Astrocyte (in vitro differentiated cells and primary cell): Measurements from ENCODE around the gene MUS81. TPM values are rescaled to one million over a fixed set of nuclear protein-coding genes. Genes with fewer than 3 reads are reported as not detected.
A peak's percentile ranks its signal among the peaks of the same experiment; 100 is the strongest.

Source experiments
- DNase-seq: peaks from one replicate; pipeline ENCODE4 v3.0.0-alpha.2; 2010; ENCODE audit warnings: low read depth
- FAIRE-seq: peaks from 2 replicates; lab custom pipeline; 2011; peaks lifted over from hg19 to GRCh38; lab: Jason Lieb, UNC
- H2AFZ ChIP-seq: 2 replicates; pipeline ENCODE4 v1.6.0; 2012; ENCODE audit warnings: low read depth, low read length, inconsistent platforms
- H3K27ac ChIP-seq: 2 replicates; pipeline ENCODE4 v1.5.1; 2011; ENCODE audit warnings: low read depth, low read length, inconsistent platforms
- H3K27me3 ChIP-seq: 2 replicates; pipeline ENCODE4 v1.6.0; 2011; ENCODE audit warnings: low read length, inconsistent platforms; ENCODE audit not compliant: insufficient read depth
- H3K36me3 ChIP-seq: 2 replicates; pipeline ENCODE4 v1.5.1; 2011; ENCODE audit warnings: low read length, inconsistent platforms; ENCODE audit not compliant: insufficient read depth
- H3K4me1 ChIP-seq: 2 replicates; pipeline ENCODE4 v1.5.1; 2011; ENCODE audit warnings: low read length, inconsistent platforms; ENCODE audit not compliant: insufficient read depth
- H3K4me2 ChIP-seq: 2 replicates; pipeline ENCODE4 v1.6.0; 2012; ENCODE audit warnings: low read length, inconsistent platforms
- H3K4me3 ChIP-seq: 2 replicates; pipeline ENCODE4 v1.5.1; 2011; ENCODE audit warnings: low read depth, mild to moderate bottlenecking, low read length, inconsistent platforms; ENCODE audit not compliant: insufficient read depth
- H3K79me2 ChIP-seq: 2 replicates; pipeline ENCODE4 v1.6.0; 2012; ENCODE audit warnings: mild to moderate bottlenecking, low read length, inconsistent platforms; ENCODE audit not compliant: insufficient read depth
- H3K9ac ChIP-seq: 2 replicates; pipeline ENCODE4 v1.6.0; 2012; ENCODE audit warnings: mild to moderate bottlenecking, low read length, inconsistent platforms
- H3K9me3 ChIP-seq: 2 replicates; pipeline ENCODE4 v1.5.1; 2012; ENCODE audit warnings: low read depth, mild to moderate bottlenecking, low read length, inconsistent platforms; ENCODE audit not compliant: insufficient read depth
- H4K20me1 ChIP-seq: 2 replicates; pipeline ENCODE4 v1.6.0; 2012; ENCODE audit warnings: low read length, inconsistent platforms; ENCODE audit not compliant: insufficient read depth
- H3K27ac Mint-ChIP-seq: one replicate; pipeline ENCODE4 v1.8.0; 2021; ENCODE audit warnings: mild to moderate bottlenecking, mixed read lengths; ENCODE audit not compliant: unreplicated experiment
- H3K27me3 Mint-ChIP-seq: one replicate; pipeline ENCODE4 v1.8.0; 2021; ENCODE audit warnings: low read depth, mixed read lengths; ENCODE audit not compliant: unreplicated experiment
- H3K36me3 Mint-ChIP-seq: one replicate; pipeline ENCODE4 v1.8.0; 2021; ENCODE audit warnings: low read depth, mixed read lengths; ENCODE audit not compliant: unreplicated experiment
- H3K4me1 Mint-ChIP-seq: one replicate; pipeline ENCODE4 v1.8.0; 2021; ENCODE audit warnings: low read depth, mixed read lengths; ENCODE audit not compliant: unreplicated experiment
- H3K4me3 Mint-ChIP-seq: one replicate; pipeline ENCODE4 v1.8.0; 2021; ENCODE audit warnings: mild to moderate bottlenecking, moderate library complexity, mixed read lengths; ENCODE audit not compliant: unreplicated experiment
- H3K9me3 Mint-ChIP-seq: one replicate; pipeline ENCODE4 v1.8.0; 2021; ENCODE audit warnings: mild to moderate bottlenecking, mixed read lengths; ENCODE audit not compliant: unreplicated experiment
- EZH2 ChIP-seq: IDR thresholded peaks from 2 replicates; pipeline ENCODE4 v1.6.1; 2012; ENCODE audit warnings: mild to moderate bottlenecking, low read length, inconsistent platforms; ENCODE audit not compliant: insufficient read depth
- total RNA-seq: library from RNA; stranded (reverse); gene quantifications from 2 replicates; pipeline ENCODE4 v1.2.1, GENCODE V29; 2021
- TF ChIP-seq, protein P1 (sequence below): IDR thresholded peaks from 2 replicates; pipeline ENCODE4 v1.5.1; 2011; ENCODE audit warnings: low read depth, mild to moderate bottlenecking, inconsistent platforms, low read length, moderate library complexity; ENCODE audit not compliant: insufficient read depth

MUS81 gene
- total RNA-seq, 1 donor from 2014 or later: 59.9 TPM

DNA sequence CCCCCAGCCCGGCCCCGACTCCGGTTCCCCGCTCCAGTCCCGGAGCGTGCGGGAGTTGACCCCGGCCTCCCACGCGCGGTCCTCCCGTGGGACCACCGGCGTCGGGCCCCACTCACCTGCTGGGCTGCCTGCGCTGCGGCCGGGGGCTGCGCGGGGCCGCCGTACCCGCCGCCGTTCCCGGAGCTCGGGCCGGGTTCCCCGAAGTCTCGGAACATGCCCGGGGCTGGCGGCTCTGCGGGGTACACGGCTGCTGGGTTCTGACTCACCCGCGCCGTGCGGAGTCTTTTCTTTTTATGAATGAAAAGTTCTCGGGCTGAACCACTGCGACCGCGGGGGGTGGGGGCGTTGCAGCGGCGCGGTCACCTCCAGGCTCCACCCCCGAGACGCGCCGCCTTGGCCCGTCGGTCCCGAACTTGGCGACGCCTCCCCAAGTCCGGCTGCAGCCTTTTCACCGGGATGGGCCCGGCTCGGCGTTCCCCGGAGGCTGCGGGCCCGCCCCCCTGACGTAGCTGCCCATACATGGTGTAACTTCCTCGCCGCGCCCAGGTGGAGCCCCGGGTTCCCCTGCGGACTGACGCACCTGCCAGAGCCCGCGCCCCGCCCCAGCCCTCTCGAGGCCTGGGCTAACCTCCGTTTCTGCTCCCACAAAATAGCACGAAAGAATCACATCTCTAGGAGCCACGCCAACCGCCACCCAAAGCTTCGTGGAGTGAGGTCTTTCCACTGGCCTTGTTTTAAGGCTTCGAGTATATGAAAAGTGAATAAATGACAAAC is 40.1 kb downstream of the MUS81 start, which contains the start of gene FOSL1:
FOSL1 (minus strand) TSS at position 264 of the 774 bp plus-strand sequence; CDS start at position 215, 49 bp downstream.
- H3K4me1 Mint-ChIP-seq: peaks cover 34% of the 10 kb centered on the region
- H2AFZ ChIP-seq: peak within 1 kb of the TSS; percentile 34
- H3K9me3 ChIP-seq: no peaks in the 10 kb centered on the region
- DNase-seq: peak; percentile 92
- TF ChIP-seq, protein P1, sequence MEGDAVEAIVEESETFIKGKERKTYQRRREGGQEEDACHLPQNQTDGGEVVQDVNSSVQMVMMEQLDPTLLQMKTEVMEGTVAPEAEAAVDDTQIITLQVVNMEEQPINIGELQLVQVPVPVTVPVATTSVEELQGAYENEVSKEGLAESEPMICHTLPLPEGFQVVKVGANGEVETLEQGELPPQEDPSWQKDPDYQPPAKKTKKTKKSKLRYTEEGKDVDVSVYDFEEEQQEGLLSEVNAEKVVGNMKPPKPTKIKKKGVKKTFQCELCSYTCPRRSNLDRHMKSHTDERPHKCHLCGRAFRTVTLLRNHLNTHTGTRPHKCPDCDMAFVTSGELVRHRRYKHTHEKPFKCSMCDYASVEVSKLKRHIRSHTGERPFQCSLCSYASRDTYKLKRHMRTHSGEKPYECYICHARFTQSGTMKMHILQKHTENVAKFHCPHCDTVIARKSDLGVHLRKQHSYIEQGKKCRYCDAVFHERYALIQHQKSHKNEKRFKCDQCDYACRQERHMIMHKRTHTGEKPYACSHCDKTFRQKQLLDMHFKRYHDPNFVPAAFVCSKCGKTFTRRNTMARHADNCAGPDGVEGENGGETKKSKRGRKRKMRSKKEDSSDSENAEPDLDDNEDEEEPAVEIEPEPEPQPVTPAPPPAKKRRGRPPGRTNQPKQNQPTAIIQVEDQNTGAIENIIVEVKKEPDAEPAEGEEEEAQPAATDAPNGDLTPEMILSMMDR: no peak
- no peak for TF ChIP-seq EZH2
- peaks cover 42% of the 10 kb centered on the region for H4K20me1 ChIP-seq
- peak within 1 kb of the TSS; percentile 89 for H3K4me2 ChIP-seq
- H3K4me3 Mint-ChIP-seq: peak within 1 kb of the TSS; percentile 86
- peaks cover 17% of the 10 kb centered on the region for H3K36me3 ChIP-seq
- peak within 1 kb of the TSS; percentile 89 for H3K27ac Mint-ChIP-seq
- no peaks in the 10 kb centered on the region for H3K9me3 Mint-ChIP-seq
- H3K27me3 ChIP-seq: no peaks in the 10 kb centered on the region
- FAIRE-seq: no peak
- H3K4me3 ChIP-seq: peak within 1 kb of the TSS; percentile 94
- peak within 1 kb of the TSS; percentile 99 for H3K9ac ChIP-seq
- H3K4me1 ChIP-seq: peaks cover 52% of the 10 kb centered on the region
- no peaks in the 10 kb centered on the region for H3K27me3 Mint-ChIP-seq
- H3K36me3 Mint-ChIP-seq: peaks cover 4% of the 10 kb centered on the region
- peak within 1 kb of the TSS; percentile 95 for H3K27ac ChIP-seq
- H3K79me2 ChIP-seq: peaks cover 57% of the 10 kb centered on the region

DNA sequence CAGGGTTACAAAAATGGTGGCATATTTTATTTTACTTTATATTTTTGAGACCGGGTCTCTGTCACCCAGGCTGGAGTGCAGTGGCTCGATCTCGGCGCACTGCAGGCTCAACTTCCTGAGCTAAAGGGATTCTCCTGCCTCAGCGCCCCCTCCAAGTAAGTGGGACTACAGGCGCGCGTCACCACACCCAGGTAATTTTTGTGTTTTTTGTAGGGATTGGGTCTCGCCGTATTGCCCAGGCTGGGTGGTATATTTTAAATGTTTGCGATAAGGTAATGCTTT is 40.6 kb downstream of the MUS81 start:
- Histone ChIP-seq H4K20me1 (peaks cover 36% of the 10 kb centered on the region), H3K4me2 (peak overlapping the region; percentile 89), H3K4me3 (peak overlapping the region; percentile 19), H3K4me1 (peaks cover 48% of the 10 kb centered on the region), H3K36me3 (peaks cover 13% of the 10 kb centered on the region), H3K79me2 (peaks cover 51% of the 10 kb centered on the region), H3K27me3 (no peaks in the 10 kb centered on the region), H3K27ac (peak overlapping the region; percentile 67), H3K9me3 (no peaks in the 10 kb centered on the region), H3K9ac (peak overlapping the region; percentile 28), H2AFZ (no peak overlapping the region)
- peak overlapping the region; percentile 76 for H3K4me3 Mint-ChIP-seq
- FAIRE-seq: no peak
- H3K4me1 Mint-ChIP-seq: peaks cover 34% of the 10 kb centered on the region
- no peak for DNase-seq
- H3K9me3 Mint-ChIP-seq: no peaks in the 10 kb centered on the region
- peaks cover 3% of the 10 kb centered on the region for H3K36me3 Mint-ChIP-seq
- H3K27me3 Mint-ChIP-seq: no peaks in the 10 kb centered on the region
- TF ChIP-seq, protein P1: no peak
- TF ChIP-seq EZH2: no peak
- peak overlapping the region; percentile 77 for H3K27ac Mint-ChIP-seq

DNA sequence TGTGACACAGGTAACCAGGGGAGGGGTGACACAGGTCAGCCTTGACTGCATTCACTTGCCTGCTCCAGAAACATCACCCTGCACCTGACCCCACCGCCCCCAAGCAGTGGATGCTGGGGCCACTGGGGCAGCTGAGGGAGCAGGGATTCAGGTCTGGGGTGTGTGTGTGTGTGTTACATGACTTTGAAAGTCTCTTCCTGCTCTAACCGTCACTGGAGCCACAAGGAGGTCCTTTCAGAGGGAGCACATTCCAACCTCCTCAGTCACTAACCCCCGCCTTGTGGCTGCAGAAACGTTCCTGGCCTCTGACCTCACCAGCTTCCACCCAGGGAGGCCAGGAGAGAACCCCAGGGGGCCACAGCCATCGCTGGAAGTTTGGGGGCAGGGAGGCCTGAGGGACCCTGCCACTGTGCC is 42.8 kb downstream of the MUS81 start:
- peak overlapping the region; percentile 57 for H3K9ac ChIP-seq

More for the DNA sequence above, 42.8 kb downstream of the MUS81 start:
- Histone ChIP-seq H3K27me3 (no peaks in the 10 kb centered on the region), H3K9me3 (no peaks in the 10 kb centered on the region), H2AFZ (no peak overlapping the region), H3K36me3 (no peaks in the 10 kb centered on the region), H3K79me2 (peaks cover 29% of the 10 kb centered on the region), H3K4me2 (peak overlapping the region; percentile 74), H4K20me1 (peaks cover 16% of the 10 kb centered on the region), H3K4me1 (peaks cover 36% of the 10 kb centered on the region), H3K27ac (peak overlapping the region; percentile 82), H3K4me3 (no peak overlapping the region)
- no peak for FAIRE-seq
- Mint-ChIP-seq H3K4me3 (peak overlapping the region; percentile 9), H3K27ac (peak overlapping the region; percentile 86), H3K27me3 (no peaks in the 10 kb centered on the region), H3K9me3 (no peaks in the 10 kb centered on the region), H3K4me1 (peaks cover 31% of the 10 kb centered on the region), H3K36me3 (no peaks in the 10 kb centered on the region)
- peak; percentile 86 for DNase-seq
- no peak for TF ChIP-seq EZH2
- TF ChIP-seq, protein P1: no peak
